H7 (cell line): Measurements from ENCODE around the gene OR2J3. TPM values are rescaled to one million over a fixed set of nuclear protein-coding genes. Genes with fewer than 3 reads are reported as not detected.
"Not testable (repeated sequence)": the region's sequence is repeated elsewhere in the genome, so short reads cannot be mapped to it uniquely, and the experiment has no call there.

ENCODE experiments used
- DNase-seq: peaks from one replicate; pipeline ENCODE4 v3.0.0; 2012
- H3K27me3 ChIP-seq: 2 replicates; pipeline ENCODE4 v1.6.0; 2011; ENCODE audit warnings: mild to moderate bottlenecking, low read length; ENCODE audit not compliant: control insufficient read depth, insufficient read depth
- H3K36me3 ChIP-seq: replicated peaks from 2 replicates; pipeline ENCODE4 v1.5.1; 2011; ENCODE audit warnings: low read length; ENCODE audit not compliant: control insufficient read depth, insufficient read depth
- H3K4me3 ChIP-seq: 2 replicates; pipeline ENCODE4 v1.5.1; 2011; ENCODE audit warnings: low read depth, mild to moderate bottlenecking, control low read depth, low read length, moderate library complexity; ENCODE audit not compliant: insufficient read depth
- total RNA-seq: library from RNA; depleted of rRNA; stranded (reverse); fragments of >200 nt; shearing (Covaris generic); gene quantifications from 2 replicates; pipeline ENCODE4 v1.2.3, GENCODE V29; 2014; rRNA removed

The OR2J3 gene
- total RNA-seq: not detected in 2 replicates

GRCh38 chr6:29107758-29108157 lies at the start of gene OR2J3:
Gene OR2J3, plus strand, starts transcription at chr6:29108058. Its CDS starts 3,833 bp downstream, at chr6:29111891.
- no peak for DNase-seq
- Histone ChIP-seq H3K4me3 (no peak within 1 kb of the TSS), H3K36me3 (no peaks in the 10 kb centered on the region), H3K27me3 (no peaks in the 10 kb centered on the region)

GRCh38 chr6:29071831-29072723 lies 35.8 kb upstream of the OR2J3 start:
- Histone ChIP-seq H3K4me3 (no peak overlapping the region), H3K36me3 (no peaks in the 10 kb centered on the region), H3K27me3 (no peaks in the 10 kb centered on the region)
- DNase-seq: peak; percentile 61

GRCh38 chr6:29079203-29079602 lies 28.7 kb upstream of the OR2J3 start:
- H3K27me3 ChIP-seq: no peaks in the 10 kb centered on the region
- no peak for DNase-seq
- no peaks in the 10 kb centered on the region for H3K36me3 ChIP-seq
- no peak overlapping the region for H3K4me3 ChIP-seq

- Histone ChIP-seq H3K36me3 (no peaks in the 10 kb centered on the region), H3K27me3 (no peaks in the 10 kb centered on the region), H3K4me3 (no peak overlapping the region)
- no peak for DNase-seq
Measured at GRCh38 chr6:29081312-29081711, 26.5 kb upstream of the OR2J3 start.

- DNase-seq: no peak
- H3K4me3 ChIP-seq: no peak overlapping the region
- H3K27me3 ChIP-seq: no peaks in the 10 kb centered on the region
- H3K36me3 ChIP-seq: no peaks in the 10 kb centered on the region
Measured at GRCh38 chr6:29082457-29082856, 25.4 kb upstream of the OR2J3 start.

- Histone ChIP-seq H3K27me3 (no peaks in the 10 kb centered on the region), H3K4me3 (no peak within 1 kb of the TSS), H3K36me3 (no peaks in the 10 kb centered on the region)
- no peak for DNase-seq
Measured at GRCh38 chr6:29087213-29087612, 20.6 kb upstream of the OR2J3 start, which contains the start of gene OR2B3. Gene OR2B3, minus strand, starts transcription at chr6:29087313. Its CDS starts 65 bp downstream, at chr6:29087248.

GRCh38 chr6:29092957-29093356 lies 14.9 kb upstream of the OR2J3 start:
- Histone ChIP-seq H3K36me3 (no peaks in the 10 kb centered on the region), H3K4me3 (no peak overlapping the region), H3K27me3 (no peaks in the 10 kb centered on the region)
- DNase-seq: no peak

GRCh38 chr6:29097803-29098202 lies 10.1 kb upstream of the OR2J3 start:
- no peak for DNase-seq
- Histone ChIP-seq H3K36me3 (no peaks in the 10 kb centered on the region), H3K27me3 (no peaks in the 10 kb centered on the region), H3K4me3 (no peak overlapping the region)

- DNase-seq: no peak
- H3K4me3 ChIP-seq: no peak within 1 kb of the TSS
- H3K27me3 ChIP-seq: no peaks in the 10 kb centered on the region
- no peaks in the 10 kb centered on the region for H3K36me3 ChIP-seq
Measured at GRCh38 chr6:29099190-29099589, 8.7 kb upstream of the OR2J3 start, which contains the start of gene OR2J1. Gene OR2J1, plus strand, starts transcription at chr6:29099490. Its CDS starts 1,453 bp downstream, at chr6:29100943.

GRCh38 chr6:29112135-29112534 lies 4.3 kb downstream of the OR2J3 start:
- Histone ChIP-seq H3K27me3 (no peaks in the 10 kb centered on the region), H3K36me3 (no peaks in the 10 kb centered on the region), H3K4me3 (no peak overlapping the region)
- DNase-seq: no peak

- H3K4me3 ChIP-seq, H3K36me3 ChIP-seq, H3K27me3 ChIP-seq, DNase-seq: not testable (repeated sequence)
Measured at GRCh38 chr6:29114964-29115363, 7.1 kb downstream of the OR2J3 start.

GRCh38 chr6:29129326-29130012 lies 21.6 kb downstream of the OR2J3 start:
- Histone ChIP-seq H3K4me3 (no peak overlapping the region), H3K36me3 (no peaks in the 10 kb centered on the region), H3K27me3 (no peaks in the 10 kb centered on the region)
- DNase-seq: no peak

GRCh38 chr6:29130644-29131043 lies 22.8 kb downstream of the OR2J3 start:
- Histone ChIP-seq H3K27me3 (no peaks in the 10 kb centered on the region), H3K36me3 (no peaks in the 10 kb centered on the region), H3K4me3 (no peak overlapping the region)
- DNase-seq: no peak

- Histone ChIP-seq H3K27me3 (no peaks in the 10 kb centered on the region), H3K4me3 (no peak overlapping the region), H3K36me3 (no peaks in the 10 kb centered on the region)
- DNase-seq: no peak
Measured at GRCh38 chr6:29131691-29132090, 23.8 kb downstream of the OR2J3 start.

GRCh38 chr6:29137724-29138123 lies 29.9 kb downstream of the OR2J3 start:
- no peak for DNase-seq
- Histone ChIP-seq H3K27me3 (no peaks in the 10 kb centered on the region), H3K4me3 (no peak overlapping the region), H3K36me3 (no peaks in the 10 kb centered on the region)
